ENCODE measurements around the gene NELL2. TPM values are rescaled to one million over a fixed set of nuclear protein-coding genes. Genes with fewer than 3 reads are reported as not detected.

The NELL2 gene
- polyA plus RNA-seq, 2 of the 4 experiments (the other 2 are of a cell fraction) = 0.16 TPM; not detected in 1

DNA sequence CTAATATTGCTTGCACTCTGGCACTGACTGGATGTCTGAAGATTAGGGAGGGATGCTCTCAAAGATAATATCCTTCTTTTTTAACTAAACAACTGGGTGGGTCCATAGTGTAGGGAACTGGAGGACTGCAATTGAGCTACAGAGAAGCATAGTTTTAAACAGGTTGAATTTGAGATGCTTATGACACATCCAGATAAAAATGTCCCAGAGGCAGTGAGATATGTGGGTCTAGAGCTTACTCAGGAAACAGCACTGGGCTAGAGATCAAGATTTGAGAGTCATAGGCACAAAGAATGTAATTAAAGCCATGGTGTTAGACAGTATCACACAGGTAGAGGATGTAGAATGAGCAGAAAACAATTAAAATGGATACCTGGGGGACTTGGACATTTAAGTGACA, 198.4 kb downstream of the NELL2 start:
- TF ChIP-seq, protein P1, sequence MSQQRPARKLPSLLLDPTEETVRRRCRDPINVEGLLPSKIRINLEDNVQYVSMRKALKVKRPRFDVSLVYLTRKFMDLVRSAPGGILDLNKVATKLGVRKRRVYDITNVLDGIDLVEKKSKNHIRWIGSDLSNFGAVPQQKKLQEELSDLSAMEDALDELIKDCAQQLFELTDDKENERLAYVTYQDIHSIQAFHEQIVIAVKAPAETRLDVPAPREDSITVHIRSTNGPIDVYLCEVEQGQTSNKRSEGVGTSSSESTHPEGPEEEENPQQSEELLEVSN (IDR thresholded peaks at IDR 0.05; ENCODE audit: borderline replicate concordance, low read depth) = no peak
- TF ChIP-seq, protein P2, sequence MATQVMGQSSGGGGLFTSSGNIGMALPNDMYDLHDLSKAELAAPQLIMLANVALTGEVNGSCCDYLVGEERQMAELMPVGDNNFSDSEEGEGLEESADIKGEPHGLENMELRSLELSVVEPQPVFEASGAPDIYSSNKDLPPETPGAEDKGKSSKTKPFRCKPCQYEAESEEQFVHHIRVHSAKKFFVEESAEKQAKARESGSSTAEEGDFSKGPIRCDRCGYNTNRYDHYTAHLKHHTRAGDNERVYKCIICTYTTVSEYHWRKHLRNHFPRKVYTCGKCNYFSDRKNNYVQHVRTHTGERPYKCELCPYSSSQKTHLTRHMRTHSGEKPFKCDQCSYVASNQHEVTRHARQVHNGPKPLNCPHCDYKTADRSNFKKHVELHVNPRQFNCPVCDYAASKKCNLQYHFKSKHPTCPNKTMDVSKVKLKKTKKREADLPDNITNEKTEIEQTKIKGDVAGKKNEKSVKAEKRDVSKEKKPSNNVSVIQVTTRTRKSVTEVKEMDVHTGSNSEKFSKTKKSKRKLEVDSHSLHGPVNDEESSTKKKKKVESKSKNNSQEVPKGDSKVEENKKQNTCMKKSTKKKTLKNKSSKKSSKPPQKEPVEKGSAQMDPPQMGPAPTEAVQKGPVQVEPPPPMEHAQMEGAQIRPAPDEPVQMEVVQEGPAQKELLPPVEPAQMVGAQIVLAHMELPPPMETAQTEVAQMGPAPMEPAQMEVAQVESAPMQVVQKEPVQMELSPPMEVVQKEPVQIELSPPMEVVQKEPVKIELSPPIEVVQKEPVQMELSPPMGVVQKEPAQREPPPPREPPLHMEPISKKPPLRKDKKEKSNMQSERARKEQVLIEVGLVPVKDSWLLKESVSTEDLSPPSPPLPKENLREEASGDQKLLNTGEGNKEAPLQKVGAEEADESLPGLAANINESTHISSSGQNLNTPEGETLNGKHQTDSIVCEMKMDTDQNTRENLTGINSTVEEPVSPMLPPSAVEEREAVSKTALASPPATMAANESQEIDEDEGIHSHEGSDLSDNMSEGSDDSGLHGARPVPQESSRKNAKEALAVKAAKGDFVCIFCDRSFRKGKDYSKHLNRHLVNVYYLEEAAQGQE (IDR thresholded peaks at IDR 0.05) = no peak
- TF ChIP-seq KDM1A (IDR thresholded peaks at IDR 0.05; ENCODE audit: low read depth) (no peak), RFX5 (IDR thresholded peaks at IDR 0.05) (no peak), SMC3 (IDR thresholded peaks at IDR 0.05) (no peak)
- ChIA-PET CTCF (no interaction called here), POLR2A (no interaction called here)
- ATAC-seq (no peak), DNase-seq (ENCODE audit: low read depth in 1 of 2, low spot score in 1 of 2) (no peak), FAIRE-seq (no peak)
- no peaks in the 10 kb centered on the region for H3K4me1 ChIP-seq
- no peaks in the 10 kb centered on the region for H3K9me3 ChIP-seq
- no peak overlapping the region for H3K4me3 ChIP-seq
- no peak overlapping the region for H3K4me2 ChIP-seq
- no peak overlapping the region for H3K27ac ChIP-seq

DNA sequence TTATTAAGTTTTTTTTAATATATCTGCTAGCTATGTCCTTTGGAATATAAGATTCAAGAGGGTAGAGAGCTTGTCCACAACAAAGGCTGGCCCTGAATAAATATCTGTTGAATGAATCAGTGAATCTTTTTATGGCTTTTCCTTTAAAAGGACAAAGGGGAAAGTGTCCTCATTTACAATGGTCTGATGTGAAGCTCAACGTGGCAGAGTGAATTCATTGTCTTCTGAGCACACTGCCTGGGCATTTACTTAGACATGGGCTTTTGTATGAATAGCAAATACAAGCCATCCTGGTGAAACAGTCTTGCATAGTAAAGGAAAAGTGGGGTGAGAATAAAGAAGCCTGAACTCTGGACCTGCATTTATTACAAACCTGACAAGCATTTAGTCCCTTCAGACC, 201.2 kb downstream of the NELL2 start:
- POLR2A ChIA-PET = no interaction called here
- Histone ChIP-seq H3K4me3 (no peak overlapping the region), H3K9me3 (no peaks in the 10 kb centered on the region), H3K27ac (no peak overlapping the region), H3K4me2 (no peak overlapping the region), H3K4me1 (no peaks in the 10 kb centered on the region)
- CTCF ChIA-PET = no interaction called here
- FAIRE-seq (no peak), DNase-seq (ENCODE audit: low read depth in 1 of 2, low spot score in 1 of 2) (no peak), ATAC-seq (no peak)
- WGBS (ENCODE audit: missing lambda C conversion rate) = 0% methylated on average over 1 of the region's 1 CpG
- no peak for TF ChIP-seq CBX8 (IDR thresholded peaks at IDR 0.05)

DNA sequence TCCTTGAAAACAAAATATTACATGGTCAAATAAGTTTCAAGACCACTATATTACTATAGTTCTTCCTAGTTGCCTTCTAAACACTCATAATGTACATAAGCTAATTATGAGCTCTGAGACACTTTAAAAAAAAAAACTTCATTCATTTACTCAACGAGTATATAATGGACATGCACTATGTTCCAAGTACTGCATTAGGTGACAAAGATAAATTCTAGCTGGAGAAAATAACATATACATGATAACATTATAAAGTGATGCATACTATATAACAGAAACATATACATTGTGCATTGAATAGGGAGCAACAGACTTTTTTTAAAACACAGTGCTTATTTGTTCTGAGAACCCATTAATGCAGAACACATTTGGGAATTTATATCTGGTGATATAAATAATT, 202.3 kb downstream of the NELL2 start:
- FAIRE-seq (no peak), ATAC-seq (no peak), DNase-seq (ENCODE audit: low read depth in 1 of 2, low spot score in 1 of 2) (no peak)
- no peak overlapping the region for H3K4me2 ChIP-seq
- ChIA-PET POLR2A (no interaction called here), CTCF (no interaction called here)
- no peaks in the 10 kb centered on the region for H3K9me3 ChIP-seq
- no peaks in the 10 kb centered on the region for H3K4me1 ChIP-seq
- 0% methylated on average over 1 of the region's 1 CpG for WGBS (ENCODE audit: missing lambda C conversion rate)
- TF ChIP-seq KDM1A (IDR thresholded peaks at IDR 0.05; ENCODE audit: low read depth) = no peak
- TF ChIP-seq, protein P3, sequence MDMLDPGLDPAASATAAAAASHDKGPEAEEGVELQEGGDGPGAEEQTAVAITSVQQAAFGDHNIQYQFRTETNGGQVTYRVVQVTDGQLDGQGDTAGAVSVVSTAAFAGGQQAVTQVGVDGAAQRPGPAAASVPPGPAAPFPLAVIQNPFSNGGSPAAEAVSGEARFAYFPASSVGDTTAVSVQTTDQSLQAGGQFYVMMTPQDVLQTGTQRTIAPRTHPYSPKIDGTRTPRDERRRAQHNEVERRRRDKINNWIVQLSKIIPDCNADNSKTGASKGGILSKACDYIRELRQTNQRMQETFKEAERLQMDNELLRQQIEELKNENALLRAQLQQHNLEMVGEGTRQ (IDR thresholded peaks at IDR 0.05) = no peak
- TF ChIP-seq, protein P4, sequence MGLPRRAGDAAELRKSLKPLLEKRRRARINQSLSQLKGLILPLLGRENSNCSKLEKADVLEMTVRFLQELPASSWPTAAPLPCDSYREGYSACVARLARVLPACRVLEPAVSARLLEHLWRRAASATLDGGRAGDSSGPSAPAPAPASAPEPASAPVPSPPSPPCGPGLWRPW (IDR thresholded peaks at IDR 0.05) = no peak
- TF ChIP-seq, protein P5, sequence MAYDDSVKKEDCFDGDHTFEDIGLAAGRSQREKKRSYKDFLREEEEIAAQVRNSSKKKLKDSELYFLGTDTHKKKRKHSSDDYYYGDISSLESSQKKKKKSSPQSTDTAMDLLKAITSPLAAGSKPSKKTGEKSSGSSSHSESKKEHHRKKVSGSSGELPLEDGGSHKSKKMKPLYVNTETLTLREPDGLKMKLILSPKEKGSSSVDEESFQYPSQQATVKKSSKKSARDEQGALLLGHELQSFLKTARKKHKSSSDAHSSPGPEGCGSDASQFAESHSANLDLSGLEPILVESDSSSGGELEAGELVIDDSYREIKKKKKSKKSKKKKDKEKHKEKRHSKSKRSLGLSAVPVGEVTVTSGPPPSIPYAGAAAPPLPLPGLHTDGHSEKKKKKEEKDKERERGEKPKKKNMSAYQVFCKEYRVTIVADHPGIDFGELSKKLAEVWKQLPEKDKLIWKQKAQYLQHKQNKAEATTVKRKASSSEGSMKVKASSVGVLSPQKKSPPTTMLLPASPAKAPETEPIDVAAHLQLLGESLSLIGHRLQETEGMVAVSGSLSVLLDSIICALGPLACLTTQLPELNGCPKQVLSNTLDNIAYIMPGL (CRISPR knock-in tag; IDR thresholded peaks at IDR 0.05; ENCODE audit: borderline replicate concordance) = no peak
- TF ChIP-seq NPAS2 (CRISPR knock-in tag; IDR thresholded peaks at IDR 0.05; ENCODE audit: borderline replicate concordance) = no peak
- TF ChIP-seq, protein P6, sequence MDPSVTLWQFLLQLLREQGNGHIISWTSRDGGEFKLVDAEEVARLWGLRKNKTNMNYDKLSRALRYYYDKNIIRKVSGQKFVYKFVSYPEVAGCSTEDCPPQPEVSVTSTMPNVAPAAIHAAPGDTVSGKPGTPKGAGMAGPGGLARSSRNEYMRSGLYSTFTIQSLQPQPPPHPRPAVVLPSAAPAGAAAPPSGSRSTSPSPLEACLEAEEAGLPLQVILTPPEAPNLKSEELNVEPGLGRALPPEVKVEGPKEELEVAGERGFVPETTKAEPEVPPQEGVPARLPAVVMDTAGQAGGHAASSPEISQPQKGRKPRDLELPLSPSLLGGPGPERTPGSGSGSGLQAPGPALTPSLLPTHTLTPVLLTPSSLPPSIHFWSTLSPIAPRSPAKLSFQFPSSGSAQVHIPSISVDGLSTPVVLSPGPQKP (IDR thresholded peaks at IDR 0.05; ENCODE audit: low read depth, low read length) = no peak
- no peak for TF ChIP-seq HOXB5 (CRISPR knock-in tag; IDR thresholded peaks at IDR 0.05)
- no peak for TF ChIP-seq CHD4 (IDR thresholded peaks at IDR 0.05; ENCODE audit: borderline replicate concordance)
- TF ChIP-seq, protein P7, sequence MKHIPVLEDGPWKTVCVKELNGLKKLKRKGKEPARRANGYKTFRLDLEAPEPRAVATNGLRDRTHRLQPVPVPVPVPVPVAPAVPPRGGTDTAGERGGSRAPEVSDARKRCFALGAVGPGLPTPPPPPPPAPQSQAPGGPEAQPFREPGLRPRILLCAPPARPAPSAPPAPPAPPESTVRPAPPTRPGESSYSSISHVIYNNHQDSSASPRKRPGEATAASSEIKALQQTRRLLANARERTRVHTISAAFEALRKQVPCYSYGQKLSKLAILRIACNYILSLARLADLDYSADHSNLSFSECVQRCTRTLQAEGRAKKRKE (CRISPR knock-in tag; IDR thresholded peaks at IDR 0.05; ENCODE audit: low read depth) = no peak
- no peak for TF ChIP-seq RFX5 (IDR thresholded peaks at IDR 0.05)
- no peak for TF ChIP-seq TFCP2L1 (CRISPR knock-in tag; IDR thresholded peaks at IDR 0.05)
- no peak for TF ChIP-seq PHF8 (IDR thresholded peaks at IDR 0.05; ENCODE audit: borderline replicate concordance, low read depth)
- no peak for TF ChIP-seq HOXB13 (CRISPR knock-in tag; IDR thresholded peaks at IDR 0.05; ENCODE audit: low read depth)
- no peak for TF ChIP-seq EHMT2 (IDR thresholded peaks at IDR 0.05; ENCODE audit: low read depth)
- TF ChIP-seq MYC (IDR thresholded peaks at IDR 0.05; ENCODE audit: borderline replicate concordance, low read length) = no peak
- TF ChIP-seq RCOR1 (IDR thresholded peaks at IDR 0.05; ENCODE audit: low read depth, low read length) = no peak
- H3K4me3 ChIP-seq = no peak overlapping the region
- H3K27ac ChIP-seq = no peak overlapping the region

Data from A549 (cell line).